ENCODE results near the gene B3GNT7. TPM values are rescaled to one million over a fixed set of nuclear protein-coding genes. Genes with fewer than 3 reads are reported as not detected.
"Not testable (repeated sequence)": the region's sequence is repeated elsewhere in the genome, so short reads cannot be mapped to it uniquely, and the experiment has no call there.

Gene B3GNT7
- total RNA-seq, result 10 to 100 TPM; 12.6 to 20.1 TPM

- no peaks in the 10 kb centered on the region for H3K9me3 Mint-ChIP-seq
- H3K27ac Mint-ChIP-seq, result peak within 1 kb of the TSS; percentile 100
- peaks cover 51 to 52% of the 10 kb centered on the region in 2 donors for H3K4me1 Mint-ChIP-seq (ENCODE audit: low read depth in 2 of 2)
- ATAC-seq (peak; percentile 10 to 12), DNase-seq (ENCODE audit: low spot score) (no peak)
- H3K36me3 Mint-ChIP-seq, result no peaks in the 10 kb centered on the region
- H3K27me3 Mint-ChIP-seq, result no peaks in the 10 kb centered on the region
- H3K4me3 Mint-ChIP-seq, result peak within 1 kb of the TSS; percentile 99
These were observed at the start of gene B3GNT7 for GRCh38 chr2:231395188-231396057. Gene B3GNT7, plus strand, starts transcription at chr2:231395710. Its CDS starts 94 bp downstream, at chr2:231395804.

DNA sequence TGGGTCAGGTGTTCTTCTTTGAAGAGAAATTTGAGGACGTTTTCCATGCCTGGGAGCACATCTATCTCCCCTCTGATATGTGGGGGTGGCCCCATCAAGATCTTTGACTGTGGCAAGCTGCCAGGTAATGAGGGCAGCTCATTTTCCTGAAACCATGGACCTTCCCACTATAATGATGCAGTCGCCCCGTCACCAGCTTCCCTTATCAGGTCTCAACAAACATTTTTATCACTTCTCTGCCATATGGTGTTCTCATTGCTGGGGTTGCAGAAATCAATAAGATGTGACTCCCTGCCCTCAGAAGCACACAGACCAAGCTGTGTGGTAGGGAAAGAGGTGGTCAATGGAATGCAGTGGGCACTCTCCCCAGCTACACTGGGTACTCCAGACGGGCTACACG is 48.4 kb upstream of the B3GNT7 start:
- Mint-ChIP-seq H3K27me3 (peaks cover 0 to 2% of the 10 kb centered on the region in 2 donors), H3K9me3 (no peaks in the 10 kb centered on the region), H3K4me3 (no peak overlapping the region), H3K36me3 (no peaks in the 10 kb centered on the region), H3K27ac (no peak overlapping the region), H3K4me1 (ENCODE audit: low read depth in 2 of 2) (no peaks in the 10 kb centered on the region)
- DNase-seq (ENCODE audit: low spot score), result peak; percentile 28
- ATAC-seq, result no peak

DNA sequence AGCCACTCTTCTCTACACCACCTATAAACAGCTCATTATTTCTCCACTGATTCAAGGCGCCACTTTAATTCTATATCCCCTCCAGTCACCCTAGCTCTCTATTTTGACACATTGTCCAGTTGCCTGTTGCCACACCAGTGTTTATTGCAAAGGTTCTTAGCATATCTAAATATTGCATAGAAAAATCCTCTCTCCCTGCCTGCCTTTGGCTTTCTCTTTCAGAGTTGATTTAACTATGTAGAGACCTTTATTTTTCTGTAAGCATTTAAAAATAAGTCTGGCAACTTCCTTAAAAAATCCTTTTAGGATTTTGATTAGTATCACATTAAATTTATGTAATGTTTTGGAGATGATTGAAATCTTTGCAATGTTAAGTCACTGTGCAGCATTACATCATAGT is 47.9 kb upstream of the B3GNT7 start:
- no peak overlapping the region for H3K4me3 Mint-ChIP-seq
- H3K36me3 Mint-ChIP-seq, result no peaks in the 10 kb centered on the region
- DNase-seq (ENCODE audit: low spot score) (no peak), ATAC-seq (no peak)
- H3K9me3 Mint-ChIP-seq, result no peaks in the 10 kb centered on the region
- no peaks in the 10 kb centered on the region for H3K4me1 Mint-ChIP-seq (ENCODE audit: low read depth in 2 of 2)
- no peak overlapping the region for H3K27ac Mint-ChIP-seq
- H3K27me3 Mint-ChIP-seq, result peaks cover 0 to 2% of the 10 kb centered on the region in 2 donors

DNA sequence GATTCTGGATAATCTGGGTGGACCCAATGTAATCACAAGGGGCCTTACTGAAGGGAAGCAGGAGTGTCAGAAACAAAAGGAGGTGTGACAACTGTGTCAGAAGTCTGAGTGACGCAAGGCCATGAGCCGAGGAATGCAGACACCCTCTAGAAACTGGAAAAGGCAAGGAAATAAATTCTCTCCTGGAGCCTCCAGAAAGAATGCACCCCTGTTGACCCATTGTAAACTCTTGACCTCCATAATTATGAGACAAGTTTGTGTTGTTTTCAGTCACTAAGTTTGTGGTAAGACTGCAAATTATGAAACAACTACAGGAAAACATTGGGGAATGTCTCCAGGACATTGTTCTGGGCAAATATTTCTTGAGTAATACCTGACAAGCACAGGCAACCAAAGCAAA is 47.3 kb upstream of the B3GNT7 start:
- Mint-ChIP-seq H3K27ac (no peak overlapping the region), H3K36me3 (no peaks in the 10 kb centered on the region), H3K4me3 (no peak overlapping the region), H3K27me3 (peaks cover 0 to 2% of the 10 kb centered on the region in 2 donors), H3K9me3 (no peaks in the 10 kb centered on the region), H3K4me1 (ENCODE audit: low read depth in 2 of 2) (no peaks in the 10 kb centered on the region)
- DNase-seq (ENCODE audit: low spot score) (peak; percentile 6), ATAC-seq (no peak)

GRCh38 chr2:231348704-231349373 is 46.7 kb upstream of the B3GNT7 start:
- DNase-seq (ENCODE audit: low spot score) (no peak), ATAC-seq (no peak)
- Mint-ChIP-seq H3K4me1 (ENCODE audit: low read depth in 2 of 2) (no peaks in the 10 kb centered on the region), H3K4me3 (no peak overlapping the region), H3K36me3 (no peaks in the 10 kb centered on the region), H3K27ac (no peak overlapping the region), H3K27me3 (peaks cover 0 to 2% of the 10 kb centered on the region in 2 donors), H3K9me3 (no peaks in the 10 kb centered on the region)

DNA sequence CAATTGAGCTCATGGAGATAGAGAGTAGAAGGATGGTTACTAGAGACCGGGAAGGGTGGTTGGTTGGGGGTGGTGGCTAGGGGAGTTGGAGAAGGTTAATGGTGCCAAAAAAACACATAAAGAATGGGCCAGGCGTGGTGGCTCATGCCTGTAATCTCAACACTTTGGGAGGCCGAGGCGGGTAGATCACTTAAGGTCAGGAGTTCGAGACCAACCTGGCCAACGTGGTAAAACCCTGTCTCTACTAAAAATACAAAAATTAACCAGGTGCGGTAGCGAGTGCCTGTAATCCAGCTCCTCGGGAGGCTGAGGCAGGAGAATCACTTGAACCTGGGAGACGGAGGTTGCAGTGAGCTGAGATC is 46.2 kb upstream of the B3GNT7 start:
- H3K36me3 Mint-ChIP-seq; H3K27me3 Mint-ChIP-seq; H3K4me1 Mint-ChIP-seq (ENCODE audit: low read depth in 2 of 2); ATAC-seq; H3K9me3 Mint-ChIP-seq; H3K27ac Mint-ChIP-seq; H3K4me3 Mint-ChIP-seq: not testable (repeated sequence)
- peak; percentile 34 for DNase-seq (ENCODE audit: low spot score)

DNA sequence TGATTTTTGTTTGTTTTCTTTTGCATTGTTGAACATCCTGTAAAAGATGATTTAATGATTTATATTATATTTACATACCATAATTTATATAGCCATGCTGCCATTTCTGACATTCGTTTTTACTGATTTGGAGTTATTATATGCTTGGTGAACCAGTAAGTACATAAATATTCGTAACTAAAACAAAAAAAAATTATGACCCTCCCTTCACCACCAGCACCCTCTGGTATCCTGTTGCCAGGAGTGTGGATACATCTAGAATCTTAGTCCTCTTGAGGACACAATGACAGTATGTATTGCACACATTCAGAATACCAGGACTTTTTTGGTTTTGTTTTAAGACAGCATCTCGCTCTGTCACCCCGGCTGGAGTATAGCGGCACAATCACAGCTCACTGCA is 43.9 kb upstream of the B3GNT7 start:
- Mint-ChIP-seq H3K36me3 (no peaks in the 10 kb centered on the region), H3K9me3 (no peaks in the 10 kb centered on the region), H3K27ac (no peak overlapping the region), H3K27me3 (peaks cover 0 to 2% of the 10 kb centered on the region in 2 donors), H3K4me3 (no peak overlapping the region), H3K4me1 (ENCODE audit: low read depth in 2 of 2) (no peaks in the 10 kb centered on the region)
- ATAC-seq (no peak), DNase-seq (ENCODE audit: low spot score) (no peak)

GRCh38 chr2:231353469-231353868 is 42.0 kb upstream of the B3GNT7 start:
- no peak overlapping the region for H3K27ac Mint-ChIP-seq
- no peaks in the 10 kb centered on the region for H3K9me3 Mint-ChIP-seq
- H3K4me3 Mint-ChIP-seq, result no peak overlapping the region
- ATAC-seq, result no peak
- H3K36me3 Mint-ChIP-seq, result no peaks in the 10 kb centered on the region
- no peaks in the 10 kb centered on the region for H3K27me3 Mint-ChIP-seq
- H3K4me1 Mint-ChIP-seq (ENCODE audit: low read depth in 2 of 2), result no peaks in the 10 kb centered on the region
- peak; percentile 6 for DNase-seq (ENCODE audit: low spot score)

- no peaks in the 10 kb centered on the region for H3K36me3 Mint-ChIP-seq
- no peak overlapping the region for H3K4me3 Mint-ChIP-seq
- peaks cover 0 to 6% of the 10 kb centered on the region in 2 donors for H3K4me1 Mint-ChIP-seq (ENCODE audit: low read depth in 2 of 2)
- H3K27ac Mint-ChIP-seq, result no peak overlapping the region
- ATAC-seq, result no peak
- peak; percentile 34 for DNase-seq (ENCODE audit: low spot score)
- no peaks in the 10 kb centered on the region for H3K27me3 Mint-ChIP-seq
- H3K9me3 Mint-ChIP-seq, result no peaks in the 10 kb centered on the region
These were observed 39.7 kb upstream of the B3GNT7 start for GRCh38 chr2:231355508-231356465.

DNA sequence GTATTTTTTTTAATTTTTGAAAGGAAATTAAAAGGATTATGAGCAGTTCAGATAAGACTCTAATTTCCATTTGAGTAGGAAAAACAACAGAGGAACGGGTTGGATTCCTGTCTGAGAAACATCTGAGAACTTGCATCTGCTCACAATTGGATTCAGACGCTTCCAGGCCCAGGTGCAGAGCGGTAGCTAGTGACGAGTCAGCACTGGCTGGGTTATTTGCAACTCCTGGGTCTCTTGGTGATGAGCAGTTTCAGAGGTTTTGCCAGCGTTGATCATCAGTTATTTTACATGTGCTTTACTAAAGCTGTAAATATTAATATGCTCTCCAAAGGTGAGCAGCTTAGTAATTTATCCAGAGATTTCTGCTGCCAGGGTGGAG is 39.1 kb upstream of the B3GNT7 start:
- ATAC-seq, result no peak
- DNase-seq (ENCODE audit: low spot score), result peak; percentile 18
- Mint-ChIP-seq H3K4me3 (no peak overlapping the region), H3K9me3 (no peaks in the 10 kb centered on the region), H3K36me3 (no peaks in the 10 kb centered on the region), H3K27me3 (no peaks in the 10 kb centered on the region), H3K4me1 (ENCODE audit: low read depth in 2 of 2) (peaks cover 1 to 10% of the 10 kb centered on the region in 2 donors), H3K27ac (no peak overlapping the region)

- H3K27ac Mint-ChIP-seq, result no peak overlapping the region
- H3K36me3 Mint-ChIP-seq, result no peaks in the 10 kb centered on the region
- H3K4me3 Mint-ChIP-seq, result no peak overlapping the region
- no peaks in the 10 kb centered on the region for H3K27me3 Mint-ChIP-seq
- H3K4me1 Mint-ChIP-seq (ENCODE audit: low read depth in 2 of 2), result peaks cover 7 to 16% of the 10 kb centered on the region in 2 donors
- ATAC-seq, result no peak
- H3K9me3 Mint-ChIP-seq, result no peaks in the 10 kb centered on the region
- peak; percentile 44 for DNase-seq (ENCODE audit: low spot score)
These were observed 38.5 kb upstream of the B3GNT7 start for GRCh38 chr2:231357048-231357447.

- H3K4me3 Mint-ChIP-seq, result no peak overlapping the region
- H3K27ac Mint-ChIP-seq, result peak overlapping the region in 1 of 2 donors; percentile 30
- no peak for ATAC-seq
- peaks cover 16 to 24% of the 10 kb centered on the region in 2 donors for H3K4me1 Mint-ChIP-seq (ENCODE audit: low read depth in 2 of 2)
- peak; percentile 26 for DNase-seq (ENCODE audit: low spot score)
- no peaks in the 10 kb centered on the region for H3K9me3 Mint-ChIP-seq
- no peaks in the 10 kb centered on the region for H3K36me3 Mint-ChIP-seq
- H3K27me3 Mint-ChIP-seq, result no peaks in the 10 kb centered on the region
These were observed 37.6 kb upstream of the B3GNT7 start for GRCh38 chr2:231357931-231358330.

GRCh38 chr2:231359441-231359840 is 36.1 kb upstream of the B3GNT7 start:
- Mint-ChIP-seq H3K4me3 (no peak overlapping the region), H3K9me3 (no peaks in the 10 kb centered on the region), H3K36me3 (no peaks in the 10 kb centered on the region), H3K27me3 (no peaks in the 10 kb centered on the region), H3K4me1 (ENCODE audit: low read depth in 2 of 2) (peaks cover 22 to 27% of the 10 kb centered on the region in 2 donors), H3K27ac (peak overlapping the region in 1 of 2 donors; percentile 65)
- ATAC-seq (no peak), DNase-seq (ENCODE audit: low spot score) (peak; percentile 18)
